K562 (cell line): ENCODE results near the gene CTSW. TPM values are rescaled to one million over a fixed set of nuclear protein-coding genes. Genes with fewer than 3 reads are reported as not detected.

Experiments
- ATF4 ChIP-seq: fragments of 450-650 bp; formaldehyde crosslinking; IDR thresholded peaks from 2 replicates; pipeline ENCODE4 v1.4.0; 2022; ENCODE audit warnings: mild to moderate bottlenecking, moderate library complexity
- CHD7 ChIP-seq: fragments of 200-600 bp; sonication (generic); IDR thresholded peaks from one replicate; pipeline ENCODE4 v1.6.1; 2012; ENCODE audit warnings: mild to moderate bottlenecking, low read depth, low read length, inconsistent platforms
- HOMEZ ChIP-seq: fragments of 250-450 bp; sonication (Bioruptor Pico); IDR thresholded peaks from 2 replicates; pipeline ENCODE4 v1.4.0; 2020; ENCODE audit warnings: mild to moderate bottlenecking, moderate library complexity
- IFI16 ChIP-seq: fragments of 250-450 bp; sonication (Bioruptor Pico); IDR thresholded peaks from 2 replicates; pipeline ENCODE4 v2.1.2; 2022; ENCODE audit warnings: mild to moderate bottlenecking, inconsistent platforms
- SAFB ChIP-seq: fragments of 200-400 bp; formaldehyde crosslinking; IDR thresholded peaks from 2 replicates; pipeline ENCODE4 v1.6.1; 2017; ENCODE audit warnings: low read depth, low read length, borderline replicate concordance
- SOX6 ChIP-seq: fragments of 450-650 bp; IDR thresholded peaks from 2 replicates; pipeline ENCODE4 v1.6.1; 2014; ENCODE audit warnings: mild to moderate bottlenecking
- SPI1 ChIP-seq: IDR thresholded peaks from 2 replicates; pipeline ENCODE4 v1.6.1; 2011; ENCODE audit warnings: low read depth, low read length, control low read depth, borderline replicate concordance
- ZBTB2 ChIP-seq: fragments of 450-650 bp; IDR thresholded peaks from 2 replicates; pipeline ENCODE4 v1.6.1; 2016; ENCODE audit warnings: antibody characterized with exemption
- ZBTB7A ChIP-seq: IDR thresholded peaks from 2 replicates; pipeline ENCODE4 v1.6.1; 2011; ENCODE audit warnings: low read depth, mild to moderate bottlenecking, low read length, moderate library complexity, borderline replicate concordance; ENCODE audit not compliant: control insufficient read depth
- polyA plus RNA-seq, 8 experiments: library from polyadenylated mRNA; depleted of rRNA in 4 of 8; stranded (reverse) in 5 of 8; unstranded in 3 of 8; fragments of >200 nt; fragmentation: Nextera tagmentation in 2 of 8; fragmentation: Illumina TruSeq in 1 of 8; extraction: Ambion mirVana in 2 of 8; extraction: Trizol in 1 of 8; gene quantifications; 2 replicates each; pipeline versions ENCODE4 v1.2.1 to v1.2.3, GENCODE V29; 2011 to 2014; ENCODE audit warnings: inconsistent platforms in 1 of 8, missing spikeins in 1 of 8
- total RNA-seq, 7 experiments: library from RNA; depleted of rRNA in 6 of 7; stranded (reverse); fragments of >200 nt in 6 of 7; fragmentation: Illumina TruSeq in 2 of 7; extraction: Trizol in 2 of 7; gene quantifications; 2 replicates each; pipeline versions ENCODE4 v1.2.1 to v1.2.3, GENCODE V29; 2011 to 2021; ENCODE audit warnings: low replicate concordance in 1 of 7
- TF ChIP-seq, protein P1 (sequence below): IDR thresholded peaks from 2 replicates; pipeline ENCODE4 v1.6.1; 2011; ENCODE audit not compliant: insufficient read length; ENCODE audit errors: extremely low read depth

Gene CTSW
- total and polyA plus RNA-seq, 9 of the 15 experiments (the other 6 are each of a cell fraction or from before 2014, with no cell fraction given) = 0.04 TPM; not detected in 8

DNA sequence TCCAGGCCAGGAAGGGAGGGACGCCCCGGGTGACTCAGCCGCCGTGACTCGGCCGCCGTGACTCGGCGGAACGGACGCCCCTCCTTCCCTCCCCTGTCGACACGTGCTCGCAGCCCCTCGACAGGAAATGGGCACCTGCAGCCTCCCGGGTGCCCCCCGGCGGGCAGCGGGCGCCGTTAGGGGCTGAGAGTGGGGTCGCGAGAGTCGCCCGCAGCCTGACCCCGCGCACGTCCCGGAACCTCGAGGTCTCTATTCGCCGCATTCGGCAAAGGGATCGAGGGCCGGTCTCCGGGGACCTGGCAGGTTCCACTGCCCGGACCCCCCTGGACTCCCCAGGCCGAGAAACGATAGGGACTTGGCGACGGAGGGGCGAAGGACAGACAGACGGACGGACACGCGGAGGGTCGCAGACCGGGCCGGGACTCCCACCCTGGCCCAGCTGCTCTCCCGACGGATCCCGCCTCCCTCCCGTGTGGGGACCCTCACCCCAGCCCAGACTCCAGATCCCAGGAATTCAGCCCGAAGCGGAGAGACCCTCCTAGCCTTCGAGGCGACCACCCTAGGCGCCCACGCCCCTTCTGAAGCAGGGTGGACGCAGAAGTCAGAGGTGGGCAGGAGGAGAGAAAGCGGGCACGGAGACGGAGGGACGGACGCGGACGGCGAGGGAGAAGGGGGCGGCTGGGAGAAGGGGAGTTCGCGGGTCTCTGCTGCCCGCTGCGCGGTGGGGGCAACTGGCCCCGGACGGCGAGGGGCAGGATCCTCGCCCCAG is 19.9 kb downstream of the CTSW start (continued):
- TF ChIP-seq CHD7 (no peak), ATF4 (0 out of 2 replicates have a peak, but pooled peaks have one; percentile 11), SAFB (no peak), SPI1 (peak; percentile 4; the same call in 1 of the 2 replicates), ZBTB2 (peak; percentile 38; the same call in 1 of the 2 replicates), HOMEZ (CRISPR knock-in tag) (no peak), ZBTB7A (peak; percentile 96), IFI16 (CRISPR knock-in tag) (no peak), SOX6 (no peak; the same call in 1 of the 2 replicates)
- TF ChIP-seq, protein P1, sequence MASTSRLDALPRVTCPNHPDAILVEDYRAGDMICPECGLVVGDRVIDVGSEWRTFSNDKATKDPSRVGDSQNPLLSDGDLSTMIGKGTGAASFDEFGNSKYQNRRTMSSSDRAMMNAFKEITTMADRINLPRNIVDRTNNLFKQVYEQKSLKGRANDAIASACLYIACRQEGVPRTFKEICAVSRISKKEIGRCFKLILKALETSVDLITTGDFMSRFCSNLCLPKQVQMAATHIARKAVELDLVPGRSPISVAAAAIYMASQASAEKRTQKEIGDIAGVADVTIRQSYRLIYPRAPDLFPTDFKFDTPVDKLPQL = no peak
